Kidney (tissue), 14 donors: ENCODE results near the gene KLHDC8A. TPM values are rescaled to one million over a fixed set of nuclear protein-coding genes. Genes with fewer than 3 reads are reported as not detected.

Experiments used
- DNase-seq, 5 donors: peaks; one replicate each; pipeline ENCODE4 v3.0.0-alpha.2; 2013 to 2020
- FAIRE-seq: peaks from 2 replicates; lab custom pipeline; 2012; peaks lifted over from hg19 to GRCh38; lab: Jason Lieb, UNC
- H3K27ac ChIP-seq, 2 donors: one replicate each; pipeline ENCODE4 v1.7.0; 2013; ENCODE audit warnings: low read depth in 2 of 2, low read length in 2 of 2, inconsistent platforms in 1 of 2
- H3K27me3 ChIP-seq: one replicate; pipeline ENCODE4 v1.7.1; 2013; ENCODE audit warnings: low read length, inconsistent platforms; ENCODE audit not compliant: control insufficient read depth, insufficient read depth
- H3K36me3 ChIP-seq, 3 donors: one replicate each; pipeline versions ENCODE4 v1.7.0 to v1.7.1; 2013; ENCODE audit warnings: low read length in 3 of 3, control low read depth in 1 of 3, inconsistent platforms in 1 of 3; ENCODE audit not compliant: insufficient read depth in 3 of 3, control insufficient read depth in 2 of 3
- H3K4me1 ChIP-seq, 3 donors: one replicate each; pipeline versions ENCODE4 v1.7.0 to v1.7.1; 2013; ENCODE audit warnings: low read length in 3 of 3, inconsistent platforms in 1 of 3, low read depth in 1 of 3; ENCODE audit not compliant: control insufficient read depth in 2 of 3, insufficient read depth in 2 of 3
- H3K4me3 ChIP-seq, 3 donors: one replicate each; pipeline versions ENCODE4 v1.7.0 to v1.8.1; 2013; ENCODE audit warnings: low read length in 3 of 3, control low read depth in 1 of 3, inconsistent platforms in 1 of 3
- H3K9ac ChIP-seq, 3 donors: one replicate each; pipeline versions ENCODE4 v1.7.0 to v1.7.1; 2013; ENCODE audit warnings: low read length in 3 of 3, control low read depth in 1 of 3, inconsistent platforms in 1 of 3
- H3K9me3 ChIP-seq, 3 donors: one replicate each; pipeline versions ENCODE4 v1.7.0 to v1.7.1; 2013; ENCODE audit warnings: low read length in 3 of 3, control low read depth in 1 of 3, inconsistent platforms in 1 of 3; ENCODE audit not compliant: control insufficient read depth in 2 of 3, insufficient read depth in 1 of 3
- intact Hi-C: fragments of 100-400 bp; cut with DNase I; formaldehyde crosslinking; loops from one replicate; pipeline ENCODE4 v1.11.1; 2022
- polyA plus RNA-seq: library from polyadenylated mRNA; stranded (reverse); fragments of 350-450 nt; fragmentation: Illumina TruSeq; extraction: RNeasy Lipid Tissue Mini Kit (QIAGEN cat#74804); gene quantifications from one replicate; pipeline ENCODE4 v1.2.3, GENCODE V29; 2014; ENCODE audit warnings: low read depth, low replicate concordance; ENCODE audit not compliant: insufficient read depth
- total RNA-seq: library from RNA; stranded (reverse); fragmentation: NEBNext Ultra II Directional; extraction: Animal tissue kit (Norgen Biotek cat#: 25700); gene quantifications from one replicate; pipeline ENCODE4 v1.2.1, GENCODE V29; 2021
- TF ChIP-seq, protein P1 (sequence below): IDR thresholded peaks from 3 replicates; pipeline ENCODE4 v1.5.1; 2012; ENCODE audit warnings: mild to moderate bottlenecking, moderate library complexity, borderline replicate concordance; ENCODE audit not compliant: insufficient read depth; ENCODE audit errors: extremely low read depth
- donor health status: control.
- donor health status: control.
- donor health status: control.
- donor health status: control.
- donor health status: control.
- donor health status: DM: yes; HTN: yes; CAD: no.
- donor health status: Normal renal cell carcinoma (clear cell type).

The KLHDC8A gene
- total and polyA plus RNA-seq, 2 donors from 2014 or later, result not detected

DNA sequence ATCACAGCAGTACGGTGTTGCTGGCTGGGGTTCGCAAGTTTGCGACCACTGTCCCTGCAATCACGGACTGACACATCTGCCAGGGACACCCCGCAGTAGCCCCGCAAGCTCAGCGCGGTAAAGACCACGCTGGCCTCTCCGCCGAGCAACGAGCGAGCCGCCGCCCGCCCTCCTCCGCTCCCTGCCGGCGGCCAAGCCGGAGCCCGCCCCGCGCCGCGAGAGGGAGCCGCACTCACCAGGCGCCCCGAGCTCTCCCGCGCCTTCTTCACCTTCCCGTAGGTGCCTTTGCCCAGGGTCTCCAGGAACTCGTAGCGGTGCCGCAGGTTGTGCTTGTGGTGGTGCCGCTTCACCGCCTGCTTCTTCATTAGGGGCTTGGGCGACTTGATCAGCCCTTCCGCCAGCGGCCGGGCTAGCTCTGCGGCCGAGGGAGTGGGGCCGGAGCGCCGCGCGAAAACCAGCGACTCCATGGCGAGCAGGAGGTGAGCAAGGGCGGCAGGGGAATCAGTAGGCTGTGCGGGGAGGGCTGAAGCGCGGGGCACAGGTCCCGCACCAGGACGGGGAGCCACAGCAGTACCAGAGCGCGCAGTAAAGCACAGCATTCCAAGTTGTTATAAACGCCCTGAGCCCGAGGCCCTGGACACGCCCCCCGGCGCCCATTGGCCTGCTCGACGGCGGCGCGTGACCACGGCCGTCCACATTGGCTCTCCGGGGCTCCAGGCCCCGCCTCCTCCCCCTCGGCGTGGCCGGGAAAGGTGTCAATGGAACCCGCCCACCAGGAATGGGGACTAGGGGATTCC lies 35.4 kb downstream of the KLHDC8A start, which contains the start of gene NUAK2:
Gene NUAK2 (minus strand): TSS at position 584 of the 797 bp plus-strand sequence. CDS start 117 bp downstream, at position 467.
- H3K36me3 ChIP-seq, result peaks cover 0 to 2% (median 0%) of the 10 kb centered on the region in 3 donors
- H3K27me3 ChIP-seq, result no peaks in the 10 kb centered on the region
- no peaks in the 10 kb centered on the region for H3K9me3 ChIP-seq
- peak within 1 kb of the TSS; percentile 86 to 98 (median 97) for H3K4me3 ChIP-seq
- peak within 1 kb of the TSS; percentile 96 to 98 for H3K27ac ChIP-seq
- TF ChIP-seq, protein P1, sequence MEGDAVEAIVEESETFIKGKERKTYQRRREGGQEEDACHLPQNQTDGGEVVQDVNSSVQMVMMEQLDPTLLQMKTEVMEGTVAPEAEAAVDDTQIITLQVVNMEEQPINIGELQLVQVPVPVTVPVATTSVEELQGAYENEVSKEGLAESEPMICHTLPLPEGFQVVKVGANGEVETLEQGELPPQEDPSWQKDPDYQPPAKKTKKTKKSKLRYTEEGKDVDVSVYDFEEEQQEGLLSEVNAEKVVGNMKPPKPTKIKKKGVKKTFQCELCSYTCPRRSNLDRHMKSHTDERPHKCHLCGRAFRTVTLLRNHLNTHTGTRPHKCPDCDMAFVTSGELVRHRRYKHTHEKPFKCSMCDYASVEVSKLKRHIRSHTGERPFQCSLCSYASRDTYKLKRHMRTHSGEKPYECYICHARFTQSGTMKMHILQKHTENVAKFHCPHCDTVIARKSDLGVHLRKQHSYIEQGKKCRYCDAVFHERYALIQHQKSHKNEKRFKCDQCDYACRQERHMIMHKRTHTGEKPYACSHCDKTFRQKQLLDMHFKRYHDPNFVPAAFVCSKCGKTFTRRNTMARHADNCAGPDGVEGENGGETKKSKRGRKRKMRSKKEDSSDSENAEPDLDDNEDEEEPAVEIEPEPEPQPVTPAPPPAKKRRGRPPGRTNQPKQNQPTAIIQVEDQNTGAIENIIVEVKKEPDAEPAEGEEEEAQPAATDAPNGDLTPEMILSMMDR, result no peak
- intact Hi-C loops, result no loop called here
- DNase-seq (peak; percentile 94 to 98 (median 96)), FAIRE-seq (no peak)
- H3K4me1 ChIP-seq, result peaks cover 0 to 42% (median 28%) of the 10 kb centered on the region in 3 donors
- peak within 1 kb of the TSS; percentile 74 to 92 (median 74) for H3K9ac ChIP-seq

DNA sequence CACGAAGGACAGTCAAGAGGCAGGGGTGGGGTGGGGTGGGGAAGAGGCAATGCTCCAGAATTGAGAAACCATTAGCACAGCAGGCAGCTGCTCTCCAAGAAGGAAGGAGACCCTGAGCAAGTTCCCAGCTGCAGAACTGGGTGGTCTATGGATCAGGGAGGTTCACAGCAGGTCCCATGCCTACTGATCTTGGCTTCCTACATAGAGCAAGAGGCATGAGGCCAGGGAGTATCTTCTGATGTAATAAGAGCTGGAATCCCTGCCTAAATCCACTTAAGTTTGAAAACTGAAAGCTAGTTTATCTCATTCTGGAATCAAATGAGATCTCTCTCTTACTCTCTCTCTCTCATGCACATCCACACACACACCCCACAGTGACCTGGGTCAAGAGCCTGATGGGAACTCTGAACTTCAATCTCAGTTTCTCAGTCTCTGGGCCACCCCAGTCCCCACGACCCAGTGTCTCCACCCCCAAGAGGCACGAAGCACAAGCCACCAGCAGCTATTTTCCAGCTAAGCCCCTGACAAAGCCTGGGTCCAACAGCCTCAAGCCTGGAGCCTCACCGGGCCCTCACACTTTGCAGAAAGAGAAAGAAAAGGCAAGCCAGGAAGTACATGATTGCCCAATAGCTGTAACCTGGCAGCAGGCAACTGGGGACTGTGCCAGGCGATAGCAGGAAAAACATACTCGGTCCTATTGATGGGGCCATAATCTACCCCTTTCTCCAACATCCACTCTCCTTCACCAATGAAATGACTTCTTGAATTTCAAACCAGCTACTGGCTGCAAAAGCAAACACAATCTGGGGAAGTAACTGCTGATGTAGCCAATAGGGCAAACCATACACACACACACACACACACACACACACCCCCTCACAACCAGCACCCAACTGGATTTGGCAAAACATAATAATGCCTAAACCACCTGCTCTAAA lies 37.4 kb downstream of the KLHDC8A start:
- Histone ChIP-seq H3K4me1 (peaks cover 0 to 42% (median 35%) of the 10 kb centered on the region in 3 donors), H3K27ac (peak overlapping the region; percentile 69 to 80), H3K27me3 (no peaks in the 10 kb centered on the region), H3K9me3 (no peaks in the 10 kb centered on the region), H3K4me3 (peak overlapping the region; percentile 47 to 97 (median 56)), H3K36me3 (peaks cover 0 to 2% (median 0%) of the 10 kb centered on the region in 3 donors), H3K9ac (peak overlapping the region in 2 of 3 donors; percentile 58 to 79)
- intact Hi-C loops, result no loop called here
- FAIRE-seq, result no peak
- TF ChIP-seq, protein P1, result no peak
- peak in 2 of 5 donors; percentile 27 to 77 for DNase-seq

DNA sequence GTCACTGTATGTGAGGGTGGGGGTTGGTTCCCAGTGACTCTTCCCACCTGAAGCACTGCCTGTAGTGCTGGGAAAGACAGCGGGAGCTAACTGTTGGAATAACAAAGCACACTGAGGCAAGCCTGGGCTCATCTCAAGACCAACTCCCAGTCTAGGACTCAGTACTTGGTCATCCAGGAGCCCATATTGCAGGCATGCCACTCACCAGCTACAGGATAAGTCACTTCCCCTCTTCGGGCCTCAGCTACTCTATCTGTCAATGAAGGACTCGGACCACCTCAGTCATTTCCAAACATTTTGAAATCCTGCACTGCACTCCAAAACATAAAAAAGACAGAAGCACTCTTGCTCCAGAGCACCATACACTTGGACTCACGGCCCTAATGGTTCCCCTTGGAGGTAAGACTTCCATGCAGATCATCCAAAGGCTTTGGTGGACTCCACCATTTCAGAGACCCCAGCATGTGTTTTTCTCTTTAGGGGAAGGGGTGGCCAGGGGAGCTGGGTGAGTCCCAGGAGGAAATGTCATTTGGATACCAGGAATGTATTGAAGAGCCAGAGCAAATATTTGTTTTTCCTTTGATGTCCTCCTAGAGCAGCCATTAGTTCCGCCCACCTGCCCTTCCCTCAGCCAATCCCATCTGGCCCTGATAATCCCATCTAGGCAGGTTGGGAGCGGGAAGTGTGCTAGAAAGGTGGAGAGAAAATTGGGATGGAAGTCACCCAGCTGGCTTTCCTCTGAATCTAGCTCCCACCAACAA lies 38.3 kb downstream of the KLHDC8A start:
- no peaks in the 10 kb centered on the region for H3K9me3 ChIP-seq
- H3K27ac ChIP-seq, result peak overlapping the region; percentile 69 to 80
- peak overlapping the region in 2 of 3 donors; percentile 62 to 79 for H3K9ac ChIP-seq
- DNase-seq (peak in 1 of 5 donors; percentile 34), FAIRE-seq (no peak)
- no peaks in the 10 kb centered on the region for H3K27me3 ChIP-seq
- peak overlapping the region in 2 of 3 donors; percentile 56 to 97 for H3K4me3 ChIP-seq
- intact Hi-C loops, result no loop called here
- TF ChIP-seq, protein P1, result no peak
- H3K4me1 ChIP-seq, result peaks cover 0 to 50% (median 36%) of the 10 kb centered on the region in 3 donors
- H3K36me3 ChIP-seq, result peaks cover 0 to 2% (median 0%) of the 10 kb centered on the region in 3 donors
